ENCODE results near the gene PSAT1.

- TF ChIP-seq EZH2 (IDR thresholded peaks at IDR 0.05; ENCODE audit: low read depth, unreplicated experiment), result no peak
- no peak for TF ChIP-seq CTCF (conservative IDR thresholded peaks at IDR 0.05; ENCODE audit: low read depth in 2 of 2)
- no peak for TF ChIP-seq JUNB (IDR thresholded peaks at IDR 0.05; ENCODE audit: unreplicated experiment)
These were observed 10.8 kb upstream of the PSAT1 start for GRCh38 chr9:78286125-78286524.
